Measurements from ENCODE around the gene ACER1.

The ACER1 gene

GRCh38 chr19:6286676-6287075 lies 46.7 kb downstream of the ACER1 start:
- no peak for DNase-seq

- DNase-seq = peak; percentile 27
Observed at GRCh38 chr19:6282393-6282792, 51.0 kb downstream of the ACER1 start.

- peak; percentile 96 for DNase-seq
Observed at GRCh38 chr19:6279931-6280591, 53.4 kb downstream of the ACER1 start, which contains the start of gene MLLT1. MLLT1 (minus strand) TSS chr19:6279975; CDS start chr19:6279784, 191 bp downstream.

GRCh38 chr19:6279620-6279930 lies 53.8 kb downstream of the ACER1 start:
- no peak for DNase-seq

- DNase-seq = peak; percentile 32
Observed at GRCh38 chr19:6278740-6279619, 54.4 kb downstream of the ACER1 start.

GRCh38 chr19:6278051-6278450 lies 55.4 kb downstream of the ACER1 start:
- no peak for DNase-seq

- peak; percentile 53 for DNase-seq
Observed at GRCh38 chr19:6276447-6276846, 57.0 kb downstream of the ACER1 start.

GRCh38 chr19:6275170-6275744 lies 58.2 kb downstream of the ACER1 start:
- no peak for DNase-seq

GRCh38 chr19:6274756-6275155 lies 58.7 kb downstream of the ACER1 start:
- DNase-seq = no peak

GRCh38 chr19:6273701-6274601 lies 59.5 kb downstream of the ACER1 start:
- peak; percentile 98 for DNase-seq

- DNase-seq = peak; percentile 28
Observed at GRCh38 chr19:6272913-6273600, 60.4 kb downstream of the ACER1 start.

- no peak for DNase-seq
Observed at GRCh38 chr19:6272411-6272791, 61.0 kb downstream of the ACER1 start.

- no peak for DNase-seq
Observed at GRCh38 chr19:6271721-6272410, 61.5 kb downstream of the ACER1 start.

- DNase-seq = no peak
Observed at GRCh38 chr19:6271251-6271650, 62.2 kb downstream of the ACER1 start.

- no peak for DNase-seq
Observed at GRCh38 chr19:6270822-6271221, 62.6 kb downstream of the ACER1 start.

- no peak for DNase-seq
Observed at GRCh38 chr19:6270076-6270745, 63.2 kb downstream of the ACER1 start.

- DNase-seq = peak; percentile 88
Observed at GRCh38 chr19:6269101-6269886, 64.1 kb downstream of the ACER1 start.

- no peak for DNase-seq
Observed at GRCh38 chr19:6268382-6268771, 65.0 kb downstream of the ACER1 start.

- no peak for DNase-seq
Observed at GRCh38 chr19:6267552-6268381, 65.6 kb downstream of the ACER1 start.
